CD14-positive monocyte (primary cell): Measurements from ENCODE around the gene PTPRN2. TPM values are rescaled to one million over a fixed set of nuclear protein-coding genes. Genes with fewer than 3 reads are reported as not detected.

Experiments used
- DNase-seq, 3 donors: peaks; one replicate each; pipeline ENCODE4 v3.0.0-alpha.2; 2011 to 2022
- H2AFZ ChIP-seq: 2 replicates; pipeline ENCODE4 v1.6.0; 2012; ENCODE audit warnings: mild to moderate bottlenecking, low read depth, low read length, inconsistent platforms; ENCODE audit not compliant: insufficient read depth, poor library complexity, severe bottlenecking
- H3K27ac ChIP-seq, 2 donors: 1 replicate in 1 of 2; 2 replicates in 1 of 2; pipeline ENCODE4 v1.5.1; 2012 to 2013; ENCODE audit warnings: low read length in 2 of 2, control low read depth in 1 of 2, inconsistent platforms in 1 of 2, low read depth in 1 of 2, mild to moderate bottlenecking in 1 of 2
- H3K27me3 ChIP-seq, 2 donors: one replicate each; pipeline versions ENCODE4 v1.6.0 to v1.6.1; 2011 to 2013; ENCODE audit warnings: low read length in 2 of 2; ENCODE audit not compliant: control insufficient read depth in 2 of 2, insufficient read depth in 2 of 2
- H3K36me3 ChIP-seq, 2 donors: replicated peaks in 1 of 2; 1 replicate in 1 of 2; 2 replicates in 1 of 2; pipeline versions ENCODE4 v1.5.1 to v1.6.1; 2012 to 2013; ENCODE audit warnings: low read length in 2 of 2, control low read depth in 1 of 2, inconsistent platforms in 1 of 2, mild to moderate bottlenecking in 1 of 2; ENCODE audit not compliant: insufficient read depth in 2 of 2, control insufficient read depth in 1 of 2
- H3K4me1 ChIP-seq, 2 donors: 1 replicate in 1 of 2; 2 replicates in 1 of 2; pipeline versions ENCODE4 v1.5.1 to v1.6.1; 2012 to 2013; ENCODE audit warnings: low read length in 2 of 2, control low read depth in 1 of 2, inconsistent platforms in 1 of 2, mild to moderate bottlenecking in 1 of 2, moderate library complexity in 1 of 2; ENCODE audit not compliant: insufficient read depth in 2 of 2, control insufficient read depth in 1 of 2
- H3K4me2 ChIP-seq: replicated peaks from 2 replicates; pipeline ENCODE3; 2012; ENCODE audit warnings: low read length, moderate library complexity, mild to moderate bottlenecking; ENCODE audit not compliant: poor library complexity, severe bottlenecking; ENCODE audit errors: extremely low read depth
- H3K4me3 ChIP-seq, 3 experiments: fragments of 200-600 bp in 1 of 3; sonication (generic) in 1 of 3; replicated peaks in 1 of 3; 1 replicate in 2 of 3; 2 replicates in 1 of 3; pipeline ENCODE4 v1.5.1; 2011 to 2013; ENCODE audit warnings: low read length in 3 of 3, mild to moderate bottlenecking in 3 of 3, control low read depth in 2 of 3, low read depth in 2 of 3, inconsistent platforms in 1 of 3, moderate library complexity in 1 of 3
- H3K79me2 ChIP-seq: 2 replicates; pipeline ENCODE4 v1.6.0; 2012; ENCODE audit warnings: mild to moderate bottlenecking, control low read depth, inconsistent platforms, low read length, moderate library complexity; ENCODE audit not compliant: insufficient read depth
- H3K9ac ChIP-seq: 2 replicates; pipeline ENCODE4 v1.6.0; 2017; ENCODE audit warnings: low read length, mild to moderate bottlenecking; ENCODE audit not compliant: insufficient read depth, poor library complexity, severe bottlenecking
- H3K9me3 ChIP-seq, 2 donors: replicated peaks in 1 of 2; 1 replicate in 1 of 2; 2 replicates in 1 of 2; pipeline versions ENCODE4 v1.5.1 to v1.6.1; 2012 to 2013; ENCODE audit warnings: low read length in 2 of 2, control low read depth in 1 of 2; ENCODE audit not compliant: control insufficient read depth in 1 of 2, insufficient read depth in 1 of 2
- H4K20me1 ChIP-seq: 2 replicates; pipeline ENCODE4 v1.6.0; 2012; ENCODE audit warnings: mild to moderate bottlenecking, low read length, control low read depth, moderate library complexity; ENCODE audit not compliant: insufficient read depth
- H3K27ac Mint-ChIP-seq, 7 donors: one replicate each; pipeline ENCODE4 v1.8.0; 2020; ENCODE audit warnings: mild to moderate bottlenecking in 7 of 7, mixed read lengths in 7 of 7, moderate library complexity in 6 of 7, inconsistent platforms in 2 of 7
- H3K27me3 Mint-ChIP-seq, 3 donors: one replicate each; pipeline ENCODE4 v1.8.0; 2021 to 2022; ENCODE audit warnings: low read depth in 3 of 3, mild to moderate bottlenecking in 3 of 3, mixed read lengths in 3 of 3, moderate library complexity in 3 of 3, inconsistent platforms in 1 of 3
- H3K36me3 Mint-ChIP-seq, 2 donors: one replicate each; pipeline ENCODE4 v1.8.0; 2020; ENCODE audit warnings: mixed read lengths in 2 of 2, inconsistent platforms in 1 of 2, mild to moderate bottlenecking in 1 of 2
- H3K4me1 Mint-ChIP-seq: one replicate; pipeline ENCODE4 v1.8.0; 2020; ENCODE audit warnings: mild to moderate bottlenecking, mixed read lengths
- H3K4me3 Mint-ChIP-seq, 2 donors: one replicate each; pipeline ENCODE4 v1.8.0; 2020; ENCODE audit warnings: mild to moderate bottlenecking in 2 of 2, mixed read lengths in 2 of 2, moderate library complexity in 1 of 2
- H3K9me3 Mint-ChIP-seq, 7 donors: one replicate each; pipeline ENCODE4 v1.8.0; 2020 to 2022; ENCODE audit warnings: mixed read lengths in 7 of 7, mild to moderate bottlenecking in 6 of 7, moderate library complexity in 6 of 7, inconsistent platforms in 2 of 7
- WGBS: methylation state at CpG from one replicate; pipeline ENCODE4 v1.1.5; 2013; ENCODE audit warnings: missing lambda C conversion rate; ENCODE audit not compliant: insufficient coverage; 5-methylcytosine and 5-hydroxymethylcytosine counted together
- intact Hi-C, 2 donors: fragments of 100-400 bp; cut with micrococcal nuclease; formaldehyde crosslinking; loops; one replicate each; pipeline versions ENCODE4 v1.15.0 to v1.15.1; 2023
- polyA plus RNA-seq, 3 donors: library from polyadenylated mRNA; depleted of rRNA in 1 of 3; unstranded in 2 of 3; stranded (reverse) in 1 of 3; fragments of 300-500 nt in 2 of 3; fragments of >200 nt in 1 of 3; fragmentation: Illumina TruSeq in 2 of 3; gene quantifications; 1 replicate in 2 of 3; 2 replicates in 1 of 3; pipeline ENCODE4 v1.2.3, GENCODE V29; 2012 to 2021
- TF ChIP-seq, protein P1 (sequence below): fragments of 200-600 bp; IDR thresholded peaks from one replicate; pipeline ENCODE4 v1.8.0; 2022; ENCODE audit warnings: antibody characterized with exemption, mild to moderate bottlenecking

Gene PTPRN2
- polyA plus RNA-seq, 3 donors = 0.25 to 1.4 (median 0.97) TPM

DNA sequence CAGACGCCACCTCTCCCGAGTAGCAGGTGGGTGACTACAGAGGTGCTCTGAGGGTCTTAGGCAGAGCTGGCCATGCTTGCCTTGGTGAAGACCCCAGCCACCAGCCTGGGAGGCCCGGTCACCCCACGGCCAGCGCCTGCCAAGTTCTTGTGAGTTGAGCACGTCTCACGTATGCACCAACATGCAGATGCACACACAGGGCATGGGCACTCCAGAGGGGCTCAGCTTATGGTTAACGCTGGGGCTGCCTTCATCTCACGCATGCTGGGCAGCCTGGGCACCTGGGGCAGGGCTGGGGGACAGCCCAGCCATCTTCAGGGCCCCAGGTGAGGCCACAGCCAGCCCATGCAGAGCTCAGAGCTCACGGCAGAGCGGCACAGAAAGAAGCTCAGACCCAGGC lies 41.0 kb downstream of the PTPRN2 start:
- no peak overlapping the region for H3K4me2 ChIP-seq
- no peak overlapping the region for H3K9ac ChIP-seq
- WGBS = 96% methylated on average over 9 of the region's 11 CpGs
- Mint-ChIP-seq H3K4me1 (peaks cover 3% of the 10 kb centered on the region), H3K36me3 (no peaks in the 10 kb centered on the region), H3K4me3 (no peak overlapping the region), H3K27me3 (peaks cover 3 to 6% (median 5%) of the 10 kb centered on the region in 3 donors), H3K9me3 (peaks cover 0 to 3% (median 0%) of the 10 kb centered on the region in 7 donors), H3K27ac (no peak overlapping the region)
- intact Hi-C loops = no loop called here
- H3K27me3 ChIP-seq = no peaks in the 10 kb centered on the region
- no peaks in the 10 kb centered on the region for H3K9me3 ChIP-seq
- no peaks in the 10 kb centered on the region for H3K36me3 ChIP-seq
- no peak overlapping the region for H3K4me3 ChIP-seq
- no peak for DNase-seq
- H3K27ac ChIP-seq = no peak overlapping the region
- H3K4me1 ChIP-seq = peaks cover 4 to 5% of the 10 kb centered on the region in 2 donors
- H4K20me1 ChIP-seq = no peaks in the 10 kb centered on the region
- H3K79me2 ChIP-seq = no peaks in the 10 kb centered on the region
- no peak overlapping the region for H2AFZ ChIP-seq
- TF ChIP-seq, protein P1, sequence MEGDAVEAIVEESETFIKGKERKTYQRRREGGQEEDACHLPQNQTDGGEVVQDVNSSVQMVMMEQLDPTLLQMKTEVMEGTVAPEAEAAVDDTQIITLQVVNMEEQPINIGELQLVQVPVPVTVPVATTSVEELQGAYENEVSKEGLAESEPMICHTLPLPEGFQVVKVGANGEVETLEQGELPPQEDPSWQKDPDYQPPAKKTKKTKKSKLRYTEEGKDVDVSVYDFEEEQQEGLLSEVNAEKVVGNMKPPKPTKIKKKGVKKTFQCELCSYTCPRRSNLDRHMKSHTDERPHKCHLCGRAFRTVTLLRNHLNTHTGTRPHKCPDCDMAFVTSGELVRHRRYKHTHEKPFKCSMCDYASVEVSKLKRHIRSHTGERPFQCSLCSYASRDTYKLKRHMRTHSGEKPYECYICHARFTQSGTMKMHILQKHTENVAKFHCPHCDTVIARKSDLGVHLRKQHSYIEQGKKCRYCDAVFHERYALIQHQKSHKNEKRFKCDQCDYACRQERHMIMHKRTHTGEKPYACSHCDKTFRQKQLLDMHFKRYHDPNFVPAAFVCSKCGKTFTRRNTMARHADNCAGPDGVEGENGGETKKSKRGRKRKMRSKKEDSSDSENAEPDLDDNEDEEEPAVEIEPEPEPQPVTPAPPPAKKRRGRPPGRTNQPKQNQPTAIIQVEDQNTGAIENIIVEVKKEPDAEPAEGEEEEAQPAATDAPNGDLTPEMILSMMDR = no peak

DNA sequence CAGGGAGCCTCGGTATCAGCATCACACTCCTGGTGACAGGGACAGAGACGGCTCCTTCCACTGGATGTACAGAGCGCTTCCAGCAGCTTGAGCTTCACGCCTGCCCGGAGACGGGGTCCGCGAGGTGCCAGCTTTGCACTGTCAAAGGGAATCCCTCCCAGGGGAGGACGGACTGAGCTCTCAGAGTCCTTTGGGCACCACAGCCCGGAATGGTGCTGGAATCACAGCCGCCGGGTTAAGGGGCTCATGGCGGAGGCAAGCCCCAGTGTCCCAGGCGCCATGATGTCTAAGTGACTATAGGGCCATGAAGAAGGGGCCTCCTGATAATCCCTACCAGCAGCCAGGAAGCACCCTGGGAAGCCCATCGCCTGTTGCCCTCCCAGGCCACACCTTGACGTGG lies 41.4 kb downstream of the PTPRN2 start:
- H3K4me3 Mint-ChIP-seq = no peak overlapping the region
- Histone ChIP-seq H3K36me3 (no peaks in the 10 kb centered on the region), H3K27me3 (no peaks in the 10 kb centered on the region), H4K20me1 (no peaks in the 10 kb centered on the region), H3K4me1 (peaks cover 8 to 9% of the 10 kb centered on the region in 2 donors), H3K4me2 (no peak overlapping the region), H2AFZ (no peak overlapping the region), H3K4me3 (no peak overlapping the region), H3K9ac (no peak overlapping the region), H3K27ac (no peak overlapping the region), H3K9me3 (no peaks in the 10 kb centered on the region), H3K79me2 (no peaks in the 10 kb centered on the region)
- no peak for DNase-seq
- H3K36me3 Mint-ChIP-seq = no peaks in the 10 kb centered on the region
- 96% methylated on average over 16 of the region's 16 CpGs for WGBS
- peaks cover 3 to 6% (median 5%) of the 10 kb centered on the region in 3 donors for H3K27me3 Mint-ChIP-seq
- intact Hi-C loops = no loop called here
- H3K4me1 Mint-ChIP-seq = peaks cover 7% of the 10 kb centered on the region
- H3K27ac Mint-ChIP-seq = no peak overlapping the region
- TF ChIP-seq, protein P1 = no peak
- H3K9me3 Mint-ChIP-seq = peaks cover 0 to 3% (median 0%) of the 10 kb centered on the region in 7 donors
